COR-L47 (cell line): ENCODE data around the gene BRD4.

Experiments
- DNase-seq: peaks from one replicate; lab custom pipeline; 2025; lab: John Stamatoyannopoulos, UW

BRD4 gene

DNA sequence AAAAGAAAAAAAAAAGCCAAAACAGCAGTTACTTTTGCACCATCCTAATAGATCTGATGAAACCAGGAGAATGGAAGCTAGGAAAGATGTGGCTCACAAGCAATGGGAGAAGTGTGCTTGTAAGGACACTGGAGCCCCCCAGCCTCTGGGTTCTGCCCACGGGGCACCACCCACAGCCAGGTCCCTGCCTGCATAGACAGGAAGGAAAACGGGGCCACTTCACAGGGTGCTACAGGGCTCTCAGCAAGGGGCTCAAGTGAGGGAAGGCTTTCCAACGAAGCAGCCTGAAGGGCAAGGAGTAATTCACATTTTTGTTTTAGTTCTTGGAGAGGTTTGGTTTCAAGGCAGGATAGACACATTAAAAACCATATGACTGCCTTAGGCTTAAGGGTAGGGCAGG is 42.7 kb downstream of the BRD4 start:
- no peak for DNase-seq

DNA sequence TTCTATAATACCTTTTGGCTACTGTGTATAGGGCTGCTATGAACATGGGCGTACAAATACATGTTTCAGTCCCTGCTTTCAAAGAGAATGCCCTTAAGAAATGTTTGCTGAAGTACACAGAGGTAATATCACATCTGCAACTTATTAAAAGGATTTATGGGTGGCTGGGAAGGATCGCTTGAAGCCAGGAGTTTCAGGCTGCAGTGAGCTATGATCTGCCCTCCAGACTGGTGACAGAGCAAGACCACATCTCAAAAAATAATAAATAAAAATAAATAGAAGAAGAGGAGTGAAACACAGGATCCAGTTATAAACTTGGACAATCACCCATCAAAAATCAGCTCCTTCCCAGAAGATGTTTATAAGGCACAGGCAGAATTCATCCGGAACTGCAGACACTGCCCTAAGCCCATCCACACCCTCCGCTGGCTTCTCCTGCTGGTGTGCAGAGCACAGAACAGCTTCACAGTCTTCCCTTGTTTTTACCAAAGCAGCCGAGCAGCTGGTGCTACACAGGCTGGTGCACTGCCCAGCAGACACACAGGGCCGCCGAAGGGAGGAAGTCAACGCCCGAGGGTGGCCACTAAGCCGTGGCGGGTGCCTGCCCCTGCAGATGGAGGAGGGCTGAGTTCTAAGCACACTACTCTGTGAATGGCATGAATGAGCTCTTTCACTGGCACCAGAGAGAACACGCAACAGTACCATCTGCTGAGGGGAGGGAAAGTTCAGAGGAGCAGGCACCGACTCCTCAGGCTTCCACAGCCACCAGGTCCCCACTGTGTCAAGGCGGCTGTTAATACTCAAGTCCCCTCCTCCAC is 44.0 kb downstream of the BRD4 start:
- peak; percentile 37 for DNase-seq

DNA sequence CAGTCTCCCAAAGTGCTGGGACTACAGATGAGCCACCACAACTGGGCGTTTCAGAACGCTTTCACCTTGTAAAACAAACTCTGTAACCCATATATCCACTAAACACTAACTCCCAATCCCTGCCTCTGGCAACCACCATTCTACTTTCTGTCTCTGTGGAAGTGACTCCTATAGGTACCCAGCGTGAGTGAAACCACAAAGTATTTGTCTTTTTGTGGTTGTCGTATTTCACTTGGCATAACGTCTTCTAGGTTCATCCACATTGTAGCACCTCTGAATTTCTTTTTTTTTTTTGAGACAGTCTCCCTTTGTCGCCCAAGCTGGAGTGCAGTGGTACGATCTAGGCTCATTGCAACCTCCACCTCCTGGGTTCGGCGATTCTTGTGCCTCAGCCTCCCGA is 44.8 kb downstream of the BRD4 start:
- no peak for DNase-seq

DNA sequence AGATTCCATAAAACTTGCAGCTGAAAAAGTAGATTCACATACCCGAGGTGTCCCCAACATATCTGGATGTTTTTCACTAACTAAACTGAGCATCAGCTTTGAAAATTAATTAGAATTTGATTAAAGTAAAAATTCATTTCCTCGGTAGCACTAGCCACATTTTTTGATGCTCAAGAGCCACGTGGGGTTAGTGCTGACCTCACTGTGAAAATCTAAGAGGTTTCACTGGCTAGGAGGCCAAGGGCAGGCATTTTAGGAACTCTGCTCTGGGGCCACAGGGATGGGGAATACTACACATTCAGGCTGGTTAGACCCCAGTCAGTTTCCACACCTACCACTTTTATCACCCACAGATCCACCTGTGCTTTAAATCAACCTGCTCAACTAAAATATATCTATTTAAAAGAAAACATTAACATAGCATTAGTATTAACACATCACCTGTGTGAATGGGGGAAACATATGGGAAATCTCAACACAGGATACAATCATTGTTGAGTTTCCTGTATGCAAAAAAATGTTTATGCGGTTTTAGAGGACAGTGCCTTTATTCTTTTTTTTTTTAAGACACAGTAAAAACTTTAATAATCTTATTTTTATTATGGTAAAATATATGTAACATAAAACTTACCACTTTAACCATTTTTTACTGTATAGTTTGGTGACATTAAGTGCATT is 45.5 kb downstream of the BRD4 start:
- DNase-seq = no peak

DNA sequence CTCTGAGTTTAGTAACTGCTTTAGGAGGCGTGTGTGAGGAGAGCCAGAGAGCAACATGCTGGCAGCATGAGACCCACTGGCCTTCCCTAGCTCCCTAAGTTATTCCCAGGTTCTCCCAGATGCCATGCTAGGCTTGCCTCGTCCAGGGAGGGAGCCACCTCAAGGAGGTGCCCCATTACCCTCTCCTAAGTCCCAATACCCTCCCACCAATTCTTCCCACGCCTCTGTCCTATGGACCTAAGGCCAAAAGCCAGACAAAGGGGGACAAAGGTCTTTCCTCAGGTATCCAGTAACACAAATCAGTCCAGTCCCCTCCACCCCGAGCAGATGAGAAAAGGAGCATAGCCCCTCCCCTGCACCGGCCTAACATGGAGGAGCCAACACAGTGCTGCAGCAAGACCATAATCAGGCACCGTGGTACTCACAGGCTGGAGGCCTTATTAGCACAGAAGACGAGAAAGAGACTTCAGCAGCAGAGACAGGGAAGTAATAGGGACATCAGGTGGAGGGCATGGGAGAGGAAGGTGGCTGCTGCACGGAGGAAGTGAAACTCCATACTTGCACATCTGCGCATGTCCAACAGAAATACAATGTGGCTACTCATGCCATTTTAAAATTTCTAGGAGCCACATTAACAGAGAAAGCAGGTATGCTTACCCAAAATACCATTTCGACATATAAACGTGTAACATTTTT is 46.3 kb downstream of the BRD4 start:
- no peak for DNase-seq

DNA sequence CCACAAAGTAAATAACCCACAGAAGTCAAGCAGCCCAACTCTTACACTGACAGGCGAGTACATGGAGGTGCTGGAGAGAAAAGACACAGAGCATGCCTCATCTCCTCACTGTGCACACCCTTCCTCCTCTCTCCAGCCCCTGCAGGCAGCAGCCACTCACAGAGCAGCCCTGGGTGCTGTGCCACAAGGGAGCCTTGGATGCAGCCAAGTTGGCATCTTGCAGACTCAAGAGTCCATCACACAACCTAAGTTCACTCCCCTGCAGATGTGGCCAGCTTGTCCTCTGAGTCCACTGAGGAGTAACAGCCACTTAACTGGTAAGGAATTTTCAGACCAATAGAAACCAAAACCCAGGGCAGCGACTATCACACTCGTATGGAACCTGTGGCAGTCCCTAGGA is 47.4 kb downstream of the BRD4 start:
- DNase-seq = no peak

DNA sequence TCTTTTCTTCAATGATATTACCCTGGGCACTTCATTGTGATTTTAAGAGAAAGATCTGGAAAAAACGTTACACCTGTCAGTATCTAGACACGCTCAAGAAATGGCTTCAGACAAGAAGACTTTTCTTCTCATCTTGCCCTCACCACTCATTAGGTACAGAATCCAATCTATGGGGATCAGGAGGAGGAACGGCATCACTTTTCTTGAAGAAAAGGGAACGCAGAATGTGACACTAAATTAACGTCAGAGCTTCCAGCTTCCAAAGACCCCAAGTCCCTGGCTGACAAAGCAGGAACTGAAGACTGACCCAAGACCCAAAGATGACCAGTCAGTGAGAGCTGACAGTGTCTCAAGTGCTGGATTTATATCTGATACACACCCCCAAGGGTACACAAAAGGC is 48.2 kb downstream of the BRD4 start:
- no peak for DNase-seq

DNA sequence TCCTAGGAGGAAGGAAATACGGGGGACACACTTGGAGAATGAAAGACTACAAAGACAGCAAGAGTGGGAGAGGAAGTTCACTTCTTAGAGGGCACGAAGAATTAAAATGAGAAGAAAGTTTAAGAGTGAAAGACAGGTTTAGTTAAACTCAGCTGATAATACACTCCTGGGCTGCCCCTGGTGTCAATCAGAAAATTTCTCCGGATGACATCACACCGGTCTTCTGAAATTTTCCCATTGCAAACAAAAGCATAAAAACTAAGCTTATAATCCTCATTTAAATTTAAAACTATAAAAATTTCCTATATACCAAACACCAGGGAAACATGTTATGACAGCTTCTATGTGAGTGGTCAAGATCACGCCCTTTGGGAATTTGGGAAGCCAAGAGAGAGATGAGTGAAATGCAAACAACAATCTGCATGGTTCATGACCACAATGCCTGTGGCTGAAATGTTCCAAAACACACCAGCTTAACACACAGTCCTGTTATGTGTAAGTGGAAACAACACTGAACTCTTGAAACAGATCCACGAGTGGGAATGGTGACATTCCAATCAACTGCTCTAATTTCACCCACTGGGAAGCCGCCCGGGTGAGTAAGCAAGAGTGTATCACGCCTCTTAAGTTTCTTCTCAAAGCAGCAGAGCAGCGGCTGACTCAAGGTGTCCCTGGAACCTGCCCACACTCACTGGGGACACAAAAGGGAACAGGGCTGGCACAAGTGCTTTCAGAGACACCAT is 49.0 kb downstream of the BRD4 start:
- DNase-seq = no peak

DNA sequence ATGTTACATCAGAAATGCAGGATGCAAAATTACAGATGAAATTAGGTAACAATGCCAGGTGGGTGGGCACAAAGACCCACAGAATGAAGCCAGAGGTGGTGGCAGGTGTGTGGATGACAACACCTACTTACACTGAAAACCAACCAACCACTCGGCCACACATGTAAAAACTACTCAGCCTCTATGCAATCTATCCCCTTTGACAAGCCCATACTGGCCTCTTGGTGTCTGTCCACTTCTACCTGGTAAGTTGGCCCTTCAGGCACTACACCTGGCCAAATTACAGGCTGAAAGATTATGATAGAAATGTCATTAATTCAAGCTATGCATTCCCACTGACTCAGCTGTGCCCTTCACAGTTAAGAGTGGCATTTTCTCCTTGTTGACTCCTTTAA is 50.0 kb downstream of the BRD4 start:
- no peak for DNase-seq

DNA sequence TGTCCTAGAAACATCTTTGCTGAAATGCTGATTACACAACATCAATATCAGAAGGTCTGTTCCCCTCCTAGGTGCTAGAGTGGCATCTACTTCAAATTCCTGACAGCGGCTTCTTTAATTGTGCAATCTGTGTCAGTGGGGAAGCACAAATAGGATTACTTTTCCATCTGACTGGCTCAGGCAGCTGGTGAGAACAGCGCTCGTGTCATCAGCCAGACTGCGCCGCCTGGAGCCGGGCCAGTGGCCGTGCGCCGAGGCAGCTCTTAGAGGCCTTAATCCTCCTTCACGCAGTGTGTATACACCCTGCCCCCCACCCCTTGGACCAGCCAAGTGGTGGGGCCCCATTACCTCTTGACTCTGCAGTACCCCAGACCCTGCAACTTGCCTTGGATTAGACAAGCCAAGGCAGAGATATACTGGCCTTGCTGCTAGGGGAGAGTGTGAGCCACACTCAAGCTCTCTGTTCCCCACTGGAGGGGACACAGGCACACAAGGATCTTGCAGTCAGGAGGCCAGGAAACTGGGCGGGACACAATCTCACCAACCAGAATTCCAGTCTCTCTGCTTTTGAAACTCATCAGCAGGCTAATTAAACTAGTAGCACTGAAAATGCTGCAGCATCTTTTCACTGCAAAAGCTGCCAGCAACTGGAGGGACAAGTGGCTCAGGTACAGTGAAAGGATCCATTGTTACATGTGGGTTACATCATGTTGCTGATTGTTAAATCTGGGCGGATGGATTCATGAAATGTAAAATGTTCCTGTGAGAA is 51.2 kb downstream of the BRD4 start:
- DNase-seq = peak; percentile 52

DNA sequence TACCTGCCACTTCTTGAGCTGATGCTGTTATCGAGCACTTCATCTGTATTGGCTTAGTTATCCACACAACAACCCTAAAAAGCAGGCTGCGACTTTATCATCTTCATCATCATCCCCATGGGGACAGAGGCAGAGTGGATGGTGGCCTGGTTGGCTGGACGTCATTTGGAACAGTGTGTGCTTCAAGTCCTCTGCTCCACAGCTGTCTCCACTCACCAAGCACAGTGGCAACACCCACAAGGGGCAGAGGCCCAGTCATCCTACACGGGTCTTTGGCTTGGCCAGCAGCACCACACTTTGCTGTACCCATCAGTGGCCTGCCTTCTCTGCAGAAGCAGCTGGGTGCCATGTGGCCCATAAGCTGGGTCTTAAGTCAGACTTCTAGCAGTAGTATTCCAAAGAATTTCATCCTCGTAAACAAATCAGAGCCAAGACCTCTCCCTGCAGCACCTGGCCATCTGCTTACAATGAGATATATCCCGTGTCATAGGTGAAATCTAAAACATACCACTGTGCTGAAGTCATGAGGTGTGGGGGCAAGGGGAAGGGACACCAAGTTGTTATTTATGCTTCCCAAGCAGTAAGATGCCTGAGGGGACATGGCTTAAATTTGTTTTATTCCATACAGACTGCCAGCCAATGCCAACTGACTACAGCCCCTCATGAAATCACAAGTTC is 52.2 kb downstream of the BRD4 start:
- no peak for DNase-seq

DNA sequence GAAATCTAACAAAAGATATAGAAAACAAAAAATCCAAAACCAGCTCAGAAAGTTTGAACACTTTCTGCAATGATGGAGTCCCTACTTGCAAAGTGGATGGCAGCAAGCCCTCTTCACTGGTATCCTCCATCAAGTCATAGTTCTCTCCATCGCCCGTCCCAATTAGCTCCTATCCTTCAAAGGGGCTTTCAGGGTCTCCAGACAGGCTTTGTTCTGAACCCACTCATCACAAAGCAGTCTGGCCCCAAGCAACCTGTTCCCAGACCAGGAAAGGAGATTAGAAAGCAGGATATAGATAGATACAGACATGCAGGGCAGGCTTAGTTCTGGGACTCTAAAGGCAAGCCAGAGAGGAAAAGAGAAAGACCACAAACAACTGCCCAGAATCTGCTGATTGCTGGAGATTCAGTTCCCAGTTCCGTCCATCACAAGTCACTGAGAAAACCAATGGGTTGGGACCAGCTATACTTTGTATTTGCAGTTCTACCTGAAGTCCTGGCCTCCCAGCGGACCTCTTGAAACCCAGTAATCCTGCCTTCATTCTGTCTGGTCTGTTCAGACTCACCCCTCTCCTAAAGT is 52.9 kb downstream of the BRD4 start:
- no peak for DNase-seq

DNA sequence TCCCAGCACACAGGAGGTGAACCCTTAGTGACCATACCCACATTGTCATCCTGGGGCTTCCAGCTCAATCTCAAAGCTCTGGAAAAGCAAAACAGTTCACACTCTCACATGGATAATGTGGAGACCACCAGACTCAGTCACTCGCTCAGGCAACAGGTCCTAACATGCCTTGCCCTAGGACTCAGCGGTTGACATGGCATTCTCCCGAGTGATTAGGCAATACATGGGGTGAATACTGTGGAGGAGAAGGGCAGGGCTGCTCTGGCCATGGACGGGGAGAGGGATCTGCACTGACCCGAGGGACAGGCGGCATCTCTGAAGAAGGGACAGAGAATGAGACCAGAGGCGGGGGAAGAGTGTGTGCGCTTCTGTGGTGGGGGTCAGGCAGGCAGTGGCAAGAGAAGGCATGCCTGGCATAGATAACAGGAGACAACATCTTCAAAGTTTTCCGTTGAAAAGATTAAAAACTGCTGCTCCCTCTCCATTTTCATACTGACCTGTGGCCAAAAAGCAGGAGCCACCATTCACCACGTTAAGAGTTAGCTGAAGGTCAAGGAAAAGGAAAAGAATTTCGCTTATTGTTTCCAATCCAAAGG is 55.6 kb downstream of the BRD4 start:
- DNase-seq = no peak

DNA sequence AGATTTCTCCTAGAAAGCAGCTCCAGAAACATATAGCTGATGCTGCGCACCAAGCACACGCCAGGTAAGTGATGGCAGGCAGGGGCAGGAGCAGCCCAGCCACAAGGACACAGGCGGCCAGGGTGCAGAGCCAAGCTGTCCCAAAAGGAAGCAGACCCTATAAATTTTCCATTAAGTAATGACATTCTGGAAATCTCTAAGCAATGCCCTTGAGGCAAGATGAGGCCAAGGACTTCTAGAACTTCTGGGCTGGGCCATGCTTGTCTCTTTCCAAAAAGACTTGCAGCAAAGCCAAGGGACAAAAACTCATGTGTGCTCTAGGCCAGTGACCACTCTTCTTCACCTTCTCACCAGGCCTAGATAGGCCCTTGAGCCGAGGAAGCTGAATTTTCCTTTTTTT is 57.9 kb downstream of the BRD4 start:
- no peak for DNase-seq

DNA sequence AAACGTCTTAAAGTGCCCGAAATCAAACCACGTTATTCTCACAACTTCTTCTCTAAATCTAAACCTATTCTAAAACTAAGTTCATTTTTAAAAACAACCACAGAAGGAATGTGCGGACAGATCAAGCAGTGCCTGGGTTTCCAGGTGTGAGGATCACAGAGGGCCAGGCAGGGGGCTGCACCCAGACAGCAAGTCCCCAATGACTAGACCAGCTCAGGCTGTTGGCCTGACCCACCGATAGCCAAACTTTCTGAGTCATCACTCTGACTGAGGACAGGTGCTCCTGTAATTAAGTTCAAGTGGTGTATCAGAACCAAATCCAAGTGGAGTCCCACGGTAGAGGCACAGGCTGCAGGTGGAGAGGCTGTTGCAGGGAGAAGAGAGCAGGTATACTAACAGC is 62.5 kb downstream of the BRD4 start:
- DNase-seq = no peak

DNA sequence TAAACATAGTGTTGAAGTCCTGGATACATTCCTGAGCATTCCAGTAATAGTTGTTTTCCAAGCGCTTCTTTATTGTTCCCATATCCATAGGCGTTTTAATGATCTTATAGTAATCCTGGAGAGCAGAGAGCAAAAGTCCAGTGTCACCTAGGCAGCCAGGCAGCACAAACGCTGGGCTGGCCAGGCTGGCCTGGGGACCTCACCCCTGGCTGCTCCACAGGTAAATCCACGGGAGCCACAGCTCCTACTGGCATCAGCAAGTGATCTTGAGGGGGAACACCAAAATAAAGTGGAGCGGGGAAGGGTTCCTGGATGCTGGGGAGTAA is 63.4 kb downstream of the BRD4 start:
- DNase-seq = no peak

DNA sequence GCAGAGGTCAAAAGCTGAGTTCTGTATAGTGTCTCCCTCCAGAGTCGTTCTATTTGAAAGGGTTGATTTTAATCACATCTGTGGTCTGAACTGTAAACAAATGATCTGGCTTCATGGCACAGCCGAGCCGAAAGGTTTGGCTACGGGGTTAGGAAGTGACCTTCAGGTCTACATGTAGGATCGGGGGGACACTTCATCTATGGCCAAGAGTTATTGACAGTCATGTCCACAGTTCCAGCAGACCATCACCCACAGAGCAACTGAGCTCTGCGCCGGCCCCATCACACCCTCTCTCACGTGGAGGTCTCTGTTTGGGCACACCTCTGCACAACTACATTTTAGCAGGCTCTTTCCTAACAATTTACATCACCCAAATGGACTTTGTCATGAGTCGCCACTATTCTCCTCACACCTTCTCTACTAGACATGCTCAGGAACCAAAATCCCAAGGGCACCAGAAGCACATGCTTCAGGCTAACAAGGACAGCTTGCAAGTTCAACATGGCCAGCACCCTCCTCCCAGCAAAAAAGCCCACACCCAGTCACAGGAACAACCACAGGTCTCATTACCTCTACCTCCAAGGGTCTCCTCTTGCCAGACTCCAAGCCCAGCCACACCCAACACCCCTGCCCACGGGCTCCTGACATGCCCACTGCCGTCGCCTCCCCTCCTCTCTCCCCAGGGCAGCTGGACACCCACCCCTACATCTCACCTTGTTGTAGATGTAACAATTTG is 64.0 kb downstream of the BRD4 start:
- DNase-seq = no peak

DNA sequence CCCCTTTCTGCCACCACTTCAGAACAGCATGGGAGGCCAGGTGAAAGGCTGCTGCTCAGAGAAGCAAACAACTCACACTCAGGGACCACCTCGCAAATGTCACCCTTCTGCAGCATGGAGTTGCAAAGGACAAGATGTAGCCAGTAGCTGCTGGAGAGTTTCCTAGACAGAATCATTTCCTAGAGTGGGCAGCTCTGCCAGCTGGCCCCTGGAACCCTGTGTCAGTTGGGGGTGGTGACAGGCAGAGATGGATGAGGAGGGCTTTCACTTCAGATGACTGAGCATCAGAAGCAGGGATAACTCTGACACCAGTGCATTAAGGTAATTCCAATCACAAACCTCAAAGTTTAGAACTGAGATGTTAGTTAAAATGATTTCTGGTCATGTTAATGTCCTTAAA is 65.7 kb downstream of the BRD4 start:
- DNase-seq = no peak

DNA sequence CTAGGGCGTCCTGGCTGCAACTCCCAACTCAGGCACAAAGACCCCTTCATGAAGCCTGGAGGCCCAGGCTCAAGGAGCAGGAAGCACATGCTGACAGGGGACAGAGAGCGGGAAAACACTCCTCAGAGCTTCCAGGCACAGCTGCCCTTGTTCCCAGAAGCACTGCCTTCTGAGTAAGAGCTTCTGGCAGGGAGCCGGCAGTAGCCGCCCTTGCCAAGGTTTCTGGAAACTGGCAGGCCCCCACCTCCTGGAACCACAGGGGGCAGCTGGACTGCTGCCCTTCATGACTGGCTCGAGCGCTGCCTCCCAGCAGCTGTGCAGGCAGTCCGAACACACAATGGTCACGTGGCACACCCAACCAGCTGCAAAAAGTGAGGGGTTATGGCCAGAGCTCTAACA is 66.5 kb downstream of the BRD4 start:
- peak; percentile 95 for DNase-seq
